Measurements from ENCODE around the gene GALNT1. TPM values are rescaled to one million over a fixed set of nuclear protein-coding genes. Genes with fewer than 3 reads are reported as not detected.

Gene GALNT1
- total RNA-seq, 1 donor from 2014 or later: 42.9 TPM

GRCh38 chr18:35662293-35663062, 80.9 kb downstream of the GALNT1 start:
- intact Hi-C loops (cut with micrococcal nuclease): no loop called here

DNA sequence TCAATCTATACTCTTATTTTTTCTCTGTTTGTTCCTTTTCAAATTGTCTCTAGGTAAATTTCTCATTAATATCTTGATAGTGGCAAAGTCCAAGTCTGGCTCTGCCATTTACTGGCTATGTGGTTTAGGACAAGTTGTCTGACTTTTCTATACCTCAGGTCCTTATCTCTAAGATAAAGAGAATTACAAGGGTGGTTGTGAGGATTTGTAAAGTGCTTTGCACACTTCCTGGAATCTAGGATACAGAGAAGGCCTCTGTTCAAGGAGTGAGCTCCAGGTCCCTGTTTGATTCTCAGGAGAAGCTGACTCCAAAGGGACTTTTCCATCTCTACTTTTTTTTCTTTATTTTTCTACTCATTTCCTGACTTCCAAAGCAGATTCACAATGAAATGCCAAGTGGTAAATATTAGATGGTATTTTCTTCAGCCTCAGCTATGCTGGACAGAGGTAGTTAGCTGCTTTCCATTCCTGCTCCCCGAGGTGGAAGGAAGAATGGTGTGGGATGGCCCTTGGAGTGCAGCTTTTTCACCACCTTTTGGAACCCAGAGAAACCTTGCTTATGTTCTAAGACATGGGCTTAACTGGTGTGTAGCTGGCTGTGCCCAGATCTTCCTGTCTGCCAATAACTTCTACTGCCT, 90.5 kb downstream of the GALNT1 start:
- intact Hi-C loops (cut with micrococcal nuclease): no loop called here

GRCh38 chr18:35672897-35673296, 91.4 kb downstream of the GALNT1 start:
- intact Hi-C loops (cut with micrococcal nuclease): no loop called here

- intact Hi-C loops (cut with micrococcal nuclease): no loop called here
These were observed 92.1 kb downstream of the GALNT1 start for GRCh38 chr18:35673682-35674081.

DNA sequence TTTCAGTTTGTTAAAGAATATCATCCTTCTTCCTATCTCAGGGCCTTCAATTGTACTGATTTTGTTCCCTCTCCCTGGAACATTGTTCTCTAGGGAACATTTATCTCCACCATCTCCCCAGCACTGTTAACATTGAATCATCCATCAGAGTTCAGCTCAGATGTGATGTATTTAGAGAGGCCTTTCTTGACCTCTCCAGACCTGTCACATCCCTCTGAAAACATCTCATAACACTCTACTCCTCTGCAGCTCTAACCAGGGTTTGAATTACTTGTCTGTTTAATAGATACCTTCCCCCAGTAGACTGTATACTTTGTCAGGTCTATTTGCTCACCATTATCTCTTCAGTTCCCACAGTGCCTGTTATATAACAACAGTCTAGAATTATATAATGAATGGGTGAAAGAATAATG, 98.6 kb downstream of the GALNT1 start:
- intact Hi-C loops (cut with micrococcal nuclease): no loop called here

- intact Hi-C loops (cut with micrococcal nuclease): no loop called here
These were observed 100.8 kb downstream of the GALNT1 start for GRCh38 chr18:35682281-35682867.

DNA sequence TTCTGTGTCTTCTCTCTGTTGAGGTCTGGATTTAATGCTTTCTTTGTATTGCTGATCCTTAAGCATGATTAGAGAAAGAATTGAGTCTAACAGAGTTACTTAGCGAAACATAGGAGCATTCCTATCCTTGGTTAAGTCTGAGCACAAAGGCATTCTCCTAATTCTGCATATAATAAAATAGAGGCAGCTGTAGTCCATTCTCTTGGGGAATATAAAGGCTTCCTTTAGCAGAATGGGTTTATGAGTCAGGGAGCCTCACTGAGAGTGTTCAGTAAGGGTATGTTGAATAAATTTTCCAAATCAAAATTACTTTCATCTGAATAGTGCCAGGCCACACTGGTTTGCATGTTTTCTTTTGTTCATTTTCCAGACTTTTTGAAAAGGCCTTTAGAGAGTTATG, 101.5 kb downstream of the GALNT1 start:
- intact Hi-C loops (cut with micrococcal nuclease): no loop called here

DNA sequence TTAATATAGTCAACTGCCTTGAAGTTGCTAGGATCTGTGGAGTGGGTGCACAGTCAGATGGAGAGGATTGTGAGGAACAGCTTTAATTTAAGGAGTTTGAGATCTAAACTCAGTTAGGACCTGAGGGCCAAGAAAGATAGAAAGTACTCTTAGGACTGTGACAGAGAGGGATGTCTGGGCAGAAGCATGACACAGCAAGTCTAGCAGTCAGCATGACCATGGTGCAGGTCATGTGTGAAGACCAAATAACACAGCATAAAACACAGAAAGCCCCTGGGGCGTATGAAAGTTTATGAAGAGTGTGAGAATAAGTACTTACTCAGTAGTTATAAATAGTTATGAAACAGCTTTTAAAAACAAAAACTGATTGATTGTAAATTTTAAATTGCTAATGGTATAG, 107.2 kb downstream of the GALNT1 start:
- intact Hi-C loops (cut with micrococcal nuclease): no loop called here

DNA sequence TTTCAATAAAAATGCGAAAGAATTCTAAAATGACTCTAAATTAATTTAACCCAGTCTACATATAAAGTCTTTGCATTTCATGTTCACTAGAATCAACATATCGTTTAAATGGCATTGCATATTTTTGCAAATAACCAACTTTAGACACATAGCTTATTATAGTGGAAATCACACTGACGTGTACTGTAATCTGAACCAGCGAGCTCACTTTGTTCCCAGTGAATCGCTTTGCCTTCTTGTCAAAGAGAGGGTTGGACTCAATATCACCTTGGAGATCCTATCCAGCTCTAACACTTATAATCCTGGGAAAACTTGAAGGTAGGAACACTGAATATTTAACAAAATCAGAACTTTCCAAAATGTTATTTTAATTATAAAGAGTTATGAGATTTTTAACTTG, 108.2 kb downstream of the GALNT1 start:
- intact Hi-C loops (cut with micrococcal nuclease): no loop called here

GRCh38 chr18:35691625-35692024, 110.1 kb downstream of the GALNT1 start:
- intact Hi-C loops (cut with micrococcal nuclease): no loop called here

GRCh38 chr18:35692866-35693265, 111.3 kb downstream of the GALNT1 start:
- intact Hi-C loops (cut with micrococcal nuclease): no loop called here

DNA sequence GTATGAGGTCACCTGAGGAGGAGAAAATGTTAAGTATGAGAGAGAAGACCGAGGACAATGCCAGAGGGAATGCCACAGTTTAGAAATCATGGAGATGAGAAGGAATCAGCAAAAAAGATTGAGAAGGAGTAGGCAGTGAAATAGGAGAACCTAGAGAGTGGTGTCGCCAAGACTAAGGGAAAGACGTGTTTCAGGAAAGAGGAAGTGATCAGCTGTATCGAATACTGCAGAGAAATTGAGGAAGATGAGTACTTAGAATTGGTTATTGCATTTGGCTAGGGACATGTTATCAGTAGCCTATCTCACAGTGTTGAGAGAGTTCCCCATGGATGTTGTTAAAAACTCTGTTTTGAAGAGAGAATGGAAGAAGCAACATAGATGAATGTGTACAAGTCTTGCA, 112.3 kb downstream of the GALNT1 start:
- intact Hi-C loops (cut with micrococcal nuclease): no loop called here

DNA sequence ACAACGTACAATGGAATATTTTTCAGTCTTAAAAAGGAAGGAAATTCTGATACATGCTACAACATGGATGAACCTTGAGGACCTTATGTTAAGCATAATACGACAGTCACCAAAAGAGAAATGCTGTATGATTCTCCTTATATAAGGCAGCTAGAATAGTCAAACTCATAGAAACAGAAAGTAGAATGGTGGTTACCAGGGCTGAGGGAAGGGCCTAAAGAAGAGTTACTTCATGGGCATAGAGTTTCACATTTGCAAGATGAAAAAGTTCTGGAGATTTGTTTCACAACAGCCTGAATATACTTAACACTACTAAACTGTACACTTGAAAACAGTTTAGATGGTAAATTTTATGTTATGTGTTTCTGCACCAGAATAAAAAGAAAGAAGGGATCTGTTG, 113.3 kb downstream of the GALNT1 start:
- intact Hi-C loops (cut with micrococcal nuclease): no loop called here

- intact Hi-C loops (cut with micrococcal nuclease): no loop called here
These were observed 113.8 kb downstream of the GALNT1 start for GRCh38 chr18:35695384-35695783.

DNA sequence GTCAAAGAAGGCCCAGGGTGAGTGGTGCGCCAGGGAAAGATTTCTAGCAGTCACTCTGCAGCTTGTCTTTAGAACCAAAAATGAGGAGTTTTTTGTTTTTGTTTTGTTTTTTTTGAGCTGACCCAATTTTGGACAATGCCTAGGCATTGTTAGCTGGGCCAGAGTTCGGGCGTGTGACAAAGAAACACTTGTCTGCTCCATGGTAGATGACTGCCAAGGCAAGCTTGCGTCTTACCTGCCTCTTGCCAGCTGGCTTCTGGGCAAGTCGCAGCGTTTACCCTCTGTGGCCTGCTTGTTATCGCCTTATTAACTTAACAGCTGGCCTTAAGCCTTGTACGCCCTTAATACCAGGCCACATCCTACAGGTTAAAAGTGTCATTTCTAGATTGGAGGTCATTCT, 114.3 kb downstream of the GALNT1 start:
- intact Hi-C loops (cut with micrococcal nuclease): no loop called here

GRCh38 chr18:35696307-35696706, 114.8 kb downstream of the GALNT1 start:
- intact Hi-C loops (cut with micrococcal nuclease): no loop called here

- intact Hi-C loops (cut with micrococcal nuclease): no loop called here
These were observed 116.3 kb downstream of the GALNT1 start for GRCh38 chr18:35697869-35698268.

- intact Hi-C loops (cut with micrococcal nuclease): no loop called here
These were observed 121.6 kb downstream of the GALNT1 start for GRCh38 chr18:35703043-35703688.

- intact Hi-C loops (cut with micrococcal nuclease): no loop called here
These were observed 124.4 kb downstream of the GALNT1 start for GRCh38 chr18:35705988-35706387.

- intact Hi-C loops (cut with micrococcal nuclease): no loop called here
These were observed 125.7 kb downstream of the GALNT1 start for GRCh38 chr18:35707247-35707646.

- intact Hi-C loops (cut with micrococcal nuclease): no loop called here
These were observed 126.1 kb downstream of the GALNT1 start for GRCh38 chr18:35707674-35708073.

DNA sequence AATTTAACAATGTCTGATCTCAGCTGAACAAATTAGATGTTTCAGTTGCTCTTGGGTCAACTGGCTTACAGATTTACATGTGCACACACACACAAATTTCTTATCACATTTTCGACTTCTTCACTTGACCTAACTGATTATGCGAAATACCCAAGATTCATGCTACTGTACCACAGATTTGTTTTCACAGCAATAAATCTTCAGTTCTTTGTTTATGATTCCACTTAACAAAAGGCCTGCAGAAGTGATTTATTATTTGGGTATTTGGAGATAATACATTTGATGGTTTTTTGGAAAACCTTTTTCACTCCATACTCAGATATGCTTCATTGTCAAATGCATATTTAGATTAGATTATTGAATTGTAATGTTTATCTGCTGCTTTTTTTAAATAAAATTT, 129.0 kb downstream of the GALNT1 start:
- intact Hi-C loops (cut with micrococcal nuclease): no loop called here
